ENCODE data around the gene MYLK. TPM values are rescaled to one million over a fixed set of nuclear protein-coding genes. Genes with fewer than 3 reads are reported as not detected.

Gene MYLK
- total and polyA plus RNA-seq, 4 donors = 17.1 to 158 (median 41.9) TPM

- TF ChIP-seq HNF4G (IDR thresholded peaks at IDR 0.05) (no peak), FOXA1 (IDR thresholded peaks at IDR 0.05) (no peak)
- TF ChIP-seq, protein P1, sequence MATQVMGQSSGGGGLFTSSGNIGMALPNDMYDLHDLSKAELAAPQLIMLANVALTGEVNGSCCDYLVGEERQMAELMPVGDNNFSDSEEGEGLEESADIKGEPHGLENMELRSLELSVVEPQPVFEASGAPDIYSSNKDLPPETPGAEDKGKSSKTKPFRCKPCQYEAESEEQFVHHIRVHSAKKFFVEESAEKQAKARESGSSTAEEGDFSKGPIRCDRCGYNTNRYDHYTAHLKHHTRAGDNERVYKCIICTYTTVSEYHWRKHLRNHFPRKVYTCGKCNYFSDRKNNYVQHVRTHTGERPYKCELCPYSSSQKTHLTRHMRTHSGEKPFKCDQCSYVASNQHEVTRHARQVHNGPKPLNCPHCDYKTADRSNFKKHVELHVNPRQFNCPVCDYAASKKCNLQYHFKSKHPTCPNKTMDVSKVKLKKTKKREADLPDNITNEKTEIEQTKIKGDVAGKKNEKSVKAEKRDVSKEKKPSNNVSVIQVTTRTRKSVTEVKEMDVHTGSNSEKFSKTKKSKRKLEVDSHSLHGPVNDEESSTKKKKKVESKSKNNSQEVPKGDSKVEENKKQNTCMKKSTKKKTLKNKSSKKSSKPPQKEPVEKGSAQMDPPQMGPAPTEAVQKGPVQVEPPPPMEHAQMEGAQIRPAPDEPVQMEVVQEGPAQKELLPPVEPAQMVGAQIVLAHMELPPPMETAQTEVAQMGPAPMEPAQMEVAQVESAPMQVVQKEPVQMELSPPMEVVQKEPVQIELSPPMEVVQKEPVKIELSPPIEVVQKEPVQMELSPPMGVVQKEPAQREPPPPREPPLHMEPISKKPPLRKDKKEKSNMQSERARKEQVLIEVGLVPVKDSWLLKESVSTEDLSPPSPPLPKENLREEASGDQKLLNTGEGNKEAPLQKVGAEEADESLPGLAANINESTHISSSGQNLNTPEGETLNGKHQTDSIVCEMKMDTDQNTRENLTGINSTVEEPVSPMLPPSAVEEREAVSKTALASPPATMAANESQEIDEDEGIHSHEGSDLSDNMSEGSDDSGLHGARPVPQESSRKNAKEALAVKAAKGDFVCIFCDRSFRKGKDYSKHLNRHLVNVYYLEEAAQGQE (IDR thresholded peaks at IDR 0.05) = no peak
- TF ChIP-seq, protein P2, sequence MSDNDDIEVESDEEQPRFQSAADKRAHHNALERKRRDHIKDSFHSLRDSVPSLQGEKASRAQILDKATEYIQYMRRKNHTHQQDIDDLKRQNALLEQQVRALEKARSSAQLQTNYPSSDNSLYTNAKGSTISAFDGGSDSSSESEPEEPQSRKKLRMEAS (IDR thresholded peaks at IDR 0.05) = no peak
- no peaks in the 10 kb centered on the region for H3K9me3 ChIP-seq (ENCODE audit: control insufficient read depth in 4 of 4, low read length in 3 of 4)
- no peak overlapping the region for H3K9ac ChIP-seq (ENCODE audit: low read depth in 1 of 2, low read length in 2 of 2)
- DNase-seq (ENCODE audit: low spot score) = no peak
- H3K4me1 ChIP-seq (ENCODE audit: control insufficient read depth in 4 of 4, insufficient read depth in 4 of 4, low read length in 3 of 4) = peaks cover 0 to 3% (median 0%) of the 10 kb centered on the region in 4 donors
- 94% methylated on average over 9 of the region's 9 CpGs for WGBS
- H3K36me3 ChIP-seq (ENCODE audit: control insufficient read depth in 4 of 4, insufficient read depth in 3 of 4, low read depth in 1 of 4, low read length in 3 of 4) = peaks cover 2 to 62% (median 40%) of the 10 kb centered on the region in 4 donors
- H3K27ac ChIP-seq (ENCODE audit: low read depth in 1 of 2, low read length in 2 of 2) = no peak overlapping the region
- H3K27me3 ChIP-seq (ENCODE audit: control insufficient read depth in 4 of 4, insufficient read depth in 4 of 4, low read length in 3 of 4) = no peaks in the 10 kb centered on the region
- no peak overlapping the region for H3K4me3 ChIP-seq (ENCODE audit: low read depth in 1 of 3, low read length in 3 of 3)
These were observed 198.4 kb downstream of the MYLK start for GRCh38 chr3:123685780-123686179.

- DNase-seq (ENCODE audit: low spot score) = no peak
- 95% methylated on average over 7 of the region's 7 CpGs for WGBS
- TF ChIP-seq, protein P1 (IDR thresholded peaks at IDR 0.05) = no peak
- TF ChIP-seq CTCF (IDR thresholded peaks at IDR 0.05; ENCODE audit: low read depth, low read length, missing input control) (no peak), NR2F2 (IDR thresholded peaks at IDR 0.05) (no peak), FOXA1 (IDR thresholded peaks at IDR 0.05) (no peak), EGR1 (IDR thresholded peaks at IDR 0.05; ENCODE audit: low read depth in 2 of 2) (no peak), RXRA (IDR thresholded peaks at IDR 0.05) (no peak), HNF4A (conservative IDR thresholded peaks at IDR 0.05) (no peak), RAD21 (IDR thresholded peaks at IDR 0.05) (no peak), ZBTB33 (IDR thresholded peaks at IDR 0.05) (no peak), ATF3 (IDR thresholded peaks at IDR 0.05) (no peak)
- Histone ChIP-seq H3K9me3 (ENCODE audit: control insufficient read depth in 4 of 4, low read length in 3 of 4) (no peaks in the 10 kb centered on the region), H3K27me3 (ENCODE audit: control insufficient read depth in 4 of 4, insufficient read depth in 4 of 4, low read length in 3 of 4) (no peaks in the 10 kb centered on the region), H3K9ac (ENCODE audit: low read depth in 1 of 2, low read length in 2 of 2) (no peak overlapping the region), H3K27ac (ENCODE audit: low read depth in 1 of 2, low read length in 2 of 2) (no peak overlapping the region), H3K4me1 (ENCODE audit: control insufficient read depth in 4 of 4, insufficient read depth in 4 of 4, low read length in 3 of 4) (peaks cover 0 to 3% (median 0%) of the 10 kb centered on the region in 4 donors), H3K36me3 (ENCODE audit: control insufficient read depth in 4 of 4, insufficient read depth in 3 of 4, low read depth in 1 of 4, low read length in 3 of 4) (peaks cover 0 to 60% (median 41%) of the 10 kb centered on the region in 4 donors), H3K4me3 (ENCODE audit: low read depth in 1 of 3, low read length in 3 of 3) (no peak overlapping the region)
These were observed 199.5 kb downstream of the MYLK start for GRCh38 chr3:123684636-123685035.

All from liver (tissue), 9 donors.